ENCODE data around the gene ARL8A. TPM values are rescaled to one million over a fixed set of nuclear protein-coding genes. Genes with fewer than 3 reads are reported as not detected.
"Not testable (repeated sequence)": the region's sequence is repeated elsewhere in the genome, so short reads cannot be mapped to it uniquely, and the experiment has no call there.

Gene ARL8A
- total RNA-seq, 1 donor from 2014 or later: 39.3 TPM

- DNase-seq (ENCODE audit: low read depth): no peak
These were observed 26.6 kb downstream of the ARL8A start for GRCh38 chr1:202117898-202118371.

GRCh38 chr1:202116287-202116686 is 28.2 kb downstream of the ARL8A start:
- no peak for DNase-seq (ENCODE audit: low read depth)

DNA sequence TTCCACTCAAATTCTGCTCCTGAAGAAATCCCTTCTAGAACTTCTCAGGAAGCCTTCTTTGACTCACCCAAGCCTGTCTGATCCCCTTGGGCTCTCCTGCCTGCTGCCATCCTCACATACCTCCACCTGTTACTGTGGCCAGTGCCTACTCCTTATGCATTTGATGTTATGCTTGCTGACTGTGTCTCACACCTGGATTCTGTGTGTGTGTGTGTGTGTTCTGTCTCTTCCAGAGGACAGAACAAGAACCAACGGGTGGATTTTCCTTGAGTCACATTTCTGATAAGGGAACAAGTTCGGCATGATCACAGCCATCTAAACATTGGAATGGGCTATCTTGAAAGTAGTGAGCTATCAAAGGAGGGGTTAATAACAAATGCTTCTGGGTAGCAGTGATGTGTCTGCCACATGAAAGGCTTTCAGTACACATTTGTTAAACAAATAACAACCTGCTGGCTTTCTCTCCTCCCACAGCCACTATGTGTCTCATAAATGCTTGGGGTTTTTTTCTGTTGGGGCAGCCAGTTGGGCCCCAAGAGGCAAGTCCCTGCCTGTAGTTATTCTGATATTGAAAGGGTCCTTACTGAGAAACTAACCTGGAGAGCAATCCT is 30.7 kb downstream of the ARL8A start:
- no peak for DNase-seq (ENCODE audit: low read depth)

DNA sequence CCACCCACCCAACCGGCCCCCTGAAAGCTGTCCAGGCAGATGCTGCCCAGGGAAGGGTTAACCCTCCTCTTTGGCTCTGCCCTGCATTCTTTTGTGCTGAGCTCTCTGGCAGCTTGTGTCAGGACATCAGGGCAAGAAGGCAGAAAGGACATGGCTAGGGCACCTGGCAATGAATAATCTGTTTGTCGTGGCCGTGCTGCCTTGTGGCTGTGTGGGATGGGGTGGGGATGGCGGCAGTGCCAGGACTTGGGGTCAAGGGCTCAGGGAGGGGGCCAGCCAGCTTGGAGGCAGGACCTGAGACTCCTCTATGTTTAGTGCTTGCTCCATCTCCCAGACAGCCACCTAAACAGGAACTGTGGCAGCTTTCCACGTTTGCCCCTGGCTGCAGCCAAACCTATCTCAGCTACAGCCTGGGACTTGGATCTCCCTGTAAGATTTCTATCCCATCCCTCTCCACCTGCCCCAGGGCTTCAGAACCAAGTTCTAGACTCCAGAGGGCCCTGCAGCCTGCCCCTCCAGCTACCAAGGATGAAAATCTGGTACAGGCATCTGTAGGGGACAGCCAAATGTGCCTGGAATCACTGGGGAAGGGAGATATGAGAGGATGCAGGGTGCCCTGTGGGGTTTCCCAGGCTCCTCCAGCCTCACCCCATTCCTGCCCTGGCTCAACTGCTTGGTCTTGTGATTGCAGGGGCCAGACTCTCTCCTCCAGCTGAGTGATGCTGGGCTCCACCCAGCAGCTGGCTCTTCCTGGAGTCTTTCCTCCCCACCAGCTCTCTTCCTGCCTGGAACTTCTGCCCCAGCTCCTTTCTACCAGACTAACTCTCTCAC is 31.5 kb downstream of the ARL8A start:
- DNase-seq (ENCODE audit: low read depth): peak; percentile 67

DNA sequence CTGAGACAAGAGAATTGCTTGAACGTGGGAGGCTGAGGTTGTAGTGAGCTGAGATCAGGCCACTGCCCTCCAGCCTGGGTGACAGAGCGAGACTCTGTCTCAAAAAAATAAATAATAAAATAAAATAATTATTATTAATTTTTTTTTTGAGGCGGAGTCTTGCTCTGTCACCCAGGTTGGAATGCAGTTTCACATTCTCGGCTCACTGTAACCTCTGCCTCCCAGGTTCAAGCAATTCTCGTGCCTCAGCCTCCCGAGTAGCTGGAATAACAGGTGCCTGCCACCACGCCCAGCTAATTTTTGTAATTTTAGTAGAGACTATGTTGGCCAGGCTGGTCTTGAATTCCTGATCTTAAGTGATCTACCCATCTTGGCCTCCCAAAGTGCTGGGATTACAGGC is 32.9 kb downstream of the ARL8A start:
- DNase-seq (ENCODE audit: low read depth): not testable (repeated sequence)

GRCh38 chr1:202110977-202111376 is 33.6 kb downstream of the ARL8A start:
- no peak for DNase-seq (ENCODE audit: low read depth)

GRCh38 chr1:202107801-202108731 is 36.5 kb downstream of the ARL8A start:
- no peak for DNase-seq (ENCODE audit: low read depth)

DNA sequence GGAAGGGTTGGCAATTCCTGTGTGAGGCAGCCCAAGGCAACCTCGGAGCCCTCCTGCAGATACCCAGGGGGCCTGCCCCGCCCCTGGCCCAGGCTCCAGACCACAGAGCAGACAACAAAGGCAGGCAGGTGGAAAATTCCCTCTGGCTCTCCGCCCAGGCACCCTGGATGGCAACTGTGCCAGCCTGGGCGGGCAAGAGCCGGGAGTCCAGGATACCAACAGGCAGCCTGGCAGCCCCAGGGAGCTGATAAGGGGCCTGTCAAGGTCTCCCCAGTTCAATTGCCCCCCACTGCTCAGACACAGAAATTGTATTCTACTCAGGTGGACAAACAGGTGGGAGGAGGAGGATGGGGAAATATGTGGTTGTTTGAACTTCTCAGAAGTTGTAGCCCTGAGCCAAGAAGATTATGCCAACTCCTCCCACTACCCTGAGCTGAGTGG is 37.2 kb downstream of the ARL8A start:
- DNase-seq (ENCODE audit: low read depth): peak; percentile 70

GRCh38 chr1:202106340-202107254 is 37.9 kb downstream of the ARL8A start:
- no peak for DNase-seq (ENCODE audit: low read depth)

DNA sequence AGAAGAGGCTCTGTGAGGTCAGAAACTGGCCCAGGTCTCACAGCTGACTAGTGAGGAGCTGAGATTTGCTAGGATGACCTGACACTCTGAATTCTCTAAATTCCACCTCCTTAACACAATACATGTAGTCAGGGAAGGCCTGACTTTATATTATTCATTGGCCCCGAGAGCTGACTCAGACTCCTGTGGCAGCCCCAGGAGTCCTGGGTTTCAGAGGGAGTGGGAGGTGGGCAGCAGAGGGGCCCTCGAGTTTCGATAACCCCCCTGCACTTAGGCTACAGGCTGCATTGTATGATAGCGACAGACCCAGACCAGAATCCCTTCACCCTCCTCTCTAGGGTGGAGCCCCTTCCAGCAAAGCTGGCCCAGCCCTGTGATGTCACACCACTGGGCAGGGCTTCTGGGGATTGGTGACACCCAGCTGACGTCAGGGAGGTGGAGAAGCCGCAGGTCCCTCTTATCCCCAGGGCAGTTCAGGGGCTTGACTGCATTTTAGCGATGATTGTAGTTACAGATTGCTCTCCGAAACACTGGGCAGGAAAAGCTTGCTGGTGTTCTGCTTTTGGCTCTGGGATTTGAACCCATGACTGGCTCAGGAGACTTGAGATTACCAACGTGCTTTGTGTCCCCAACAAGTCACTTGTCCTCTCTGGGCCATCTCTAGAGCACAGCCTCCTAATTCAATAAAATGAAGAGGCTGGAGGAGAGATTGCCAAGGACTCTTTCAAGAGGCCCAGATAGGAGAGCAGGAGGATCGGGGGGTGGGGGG is 38.8 kb downstream of the ARL8A start:
- no peak for DNase-seq (ENCODE audit: low read depth)

GRCh38 chr1:202104073-202104472 is 40.5 kb downstream of the ARL8A start:
- DNase-seq (ENCODE audit: low read depth): no peak

DNA sequence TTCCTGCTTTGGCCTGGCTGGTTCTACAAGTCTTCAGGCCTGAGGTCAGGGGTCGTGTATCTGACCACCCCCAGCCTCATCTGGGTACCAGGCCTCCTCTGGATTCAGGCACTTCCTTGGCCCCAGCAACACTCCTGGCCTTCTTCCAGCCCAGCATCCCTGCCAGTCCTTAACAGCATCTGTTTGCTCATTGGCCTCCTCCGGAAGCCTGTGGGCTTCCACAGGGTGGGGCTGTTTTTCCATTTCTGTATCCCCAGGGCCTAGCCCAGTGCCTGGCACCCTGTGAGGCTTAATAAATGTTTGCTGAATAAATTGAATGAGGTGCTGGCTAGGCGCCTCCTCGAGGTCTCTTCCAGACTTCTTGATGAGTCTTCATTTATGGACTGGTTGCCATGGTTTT is 43.4 kb downstream of the ARL8A start:
- DNase-seq (ENCODE audit: low read depth): no peak

DNA sequence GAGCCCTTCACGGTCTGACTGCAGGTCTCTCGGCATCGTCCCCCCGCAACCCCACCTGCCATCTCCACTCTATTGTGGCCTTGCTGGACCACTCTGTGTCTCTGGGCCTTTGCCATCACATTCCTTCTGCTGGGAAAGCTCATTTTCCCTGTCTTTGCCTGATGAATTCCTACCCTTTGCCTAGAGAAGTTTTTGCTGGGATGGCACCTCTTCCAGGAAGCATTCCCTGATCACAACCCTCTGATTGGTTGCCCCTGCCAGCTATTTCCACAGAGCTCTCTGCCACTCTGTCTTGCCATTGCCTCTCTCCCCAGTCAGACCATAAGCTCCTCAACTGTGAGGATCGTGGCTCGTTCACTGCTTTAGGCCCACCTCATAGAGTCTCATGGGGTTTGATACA is 50.7 kb downstream of the ARL8A start:
- no peak for DNase-seq (ENCODE audit: low read depth)

DNA sequence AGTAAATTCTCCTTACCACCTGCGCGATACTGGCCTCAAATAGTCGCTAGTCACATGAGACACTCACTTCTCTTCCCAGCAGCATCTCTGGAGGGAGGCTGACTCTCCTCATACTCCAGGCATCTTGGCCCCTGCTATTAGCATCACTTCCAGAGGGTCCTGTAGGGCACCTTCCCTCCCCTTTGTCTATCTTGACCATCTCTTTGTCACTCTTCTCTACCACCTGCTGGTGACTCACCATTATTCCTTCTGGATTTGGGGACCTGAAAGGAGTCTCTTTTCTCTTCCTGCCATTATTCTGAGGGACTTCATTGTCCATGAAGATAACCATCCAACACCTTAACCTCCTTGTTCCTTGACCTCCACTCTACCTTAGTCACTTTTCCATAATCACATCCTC is 53.5 kb downstream of the ARL8A start:
- DNase-seq (ENCODE audit: low read depth): no peak

GRCh38 chr1:202088206-202088605 is 56.3 kb downstream of the ARL8A start:
- no peak for DNase-seq (ENCODE audit: low read depth)

- no peak for DNase-seq (ENCODE audit: low read depth)
These were observed 57.8 kb downstream of the ARL8A start for GRCh38 chr1:202086579-202087350.

DNA sequence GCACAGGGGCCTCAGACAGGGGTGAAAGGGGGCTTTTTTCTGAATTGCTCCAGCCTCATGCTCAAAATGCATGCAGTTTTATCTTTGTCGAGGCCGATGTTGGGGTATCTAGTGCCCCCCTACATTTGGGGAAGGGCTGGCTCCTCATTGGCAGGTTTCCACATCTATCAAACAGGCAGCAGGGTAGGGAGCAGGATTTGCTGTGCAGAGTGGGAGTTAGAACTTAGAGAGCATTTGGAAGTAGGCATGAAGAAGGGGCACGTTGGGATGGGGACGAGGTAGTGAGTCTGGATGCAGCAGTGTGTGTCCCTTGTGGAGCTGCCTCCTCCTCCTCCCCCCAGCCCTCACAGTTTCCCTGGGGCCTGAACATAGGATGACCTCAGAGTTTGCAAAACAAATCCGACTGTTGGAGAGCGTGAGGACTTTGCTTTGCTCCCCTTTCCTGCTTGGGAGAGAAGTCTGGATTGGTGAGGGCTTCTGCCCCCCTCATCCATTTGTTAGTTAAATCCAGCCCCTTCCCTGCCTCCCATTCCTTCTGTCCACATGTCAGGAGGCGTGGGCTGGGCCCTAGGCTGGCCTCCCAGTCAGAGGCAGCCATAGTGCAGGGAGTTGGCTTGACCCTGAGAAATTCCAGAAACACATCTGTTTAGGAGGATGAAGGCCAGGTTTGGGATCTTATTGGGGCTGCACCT is 58.7 kb downstream of the ARL8A start:
- DNase-seq (ENCODE audit: low read depth): no peak
